CD4-positive, alpha-beta memory T cell (primary cell): ENCODE results near the gene SHD. TPM values are rescaled to one million over a fixed set of nuclear protein-coding genes. Genes with fewer than 3 reads are reported as not detected.

Experiments used
- CTCF ChIA-PET: fragments of 350-600 bp; sonication (Branson Sonifier 250); formaldehyde crosslinking; loops from one replicate; lab custom pipeline; 2021; ENCODE audit warnings: inconsistent platforms; ENCODE audit not compliant: partially characterized antibody; lab: Charles Lee
- POLR2A ChIA-PET: fragments of 350-600 bp; sonication (Branson Sonifier 250); formaldehyde crosslinking; loops from one replicate; lab custom pipeline; 2021; ENCODE audit not compliant: partially characterized antibody; lab: Charles Lee
- DNase-seq, 5 donors: peaks; one replicate each; pipeline versions ENCODE4 v3.0.0 to v3.0.0-alpha.2; 2020 to 2022; ENCODE audit warnings: mixed read lengths in 1 of 5
- H3K27ac ChIP-seq: one replicate; pipeline ENCODE4 v1.7.0; 2013; ENCODE audit warnings: low read depth, low read length
- H3K27me3 ChIP-seq: 2 replicates; pipeline ENCODE4 v1.7.0; 2013; ENCODE audit warnings: mild to moderate bottlenecking, low read length, moderate library complexity; ENCODE audit not compliant: insufficient read depth
- H3K36me3 ChIP-seq: 2 replicates; pipeline ENCODE4 v1.7.0; 2013; ENCODE audit warnings: mild to moderate bottlenecking, low read length, moderate library complexity; ENCODE audit not compliant: insufficient read depth
- H3K4me1 ChIP-seq: 2 replicates; pipeline ENCODE4 v1.7.0; 2013; ENCODE audit warnings: mild to moderate bottlenecking, low read length, moderate library complexity; ENCODE audit not compliant: insufficient read depth
- H3K4me3 ChIP-seq, 2 donors: one replicate each; pipeline ENCODE4 v1.7.0; 2013; ENCODE audit warnings: low read length in 2 of 2, mild to moderate bottlenecking in 1 of 2
- H3K9me3 ChIP-seq, 2 donors: one replicate each; pipeline ENCODE4 v1.7.0; 2013; ENCODE audit warnings: low read length in 2 of 2, control low read depth in 1 of 2; ENCODE audit not compliant: control insufficient read depth in 1 of 2
- H3K27ac Mint-ChIP-seq, 7 donors: one replicate each; pipeline ENCODE4 v1.8.0; 2020 to 2021; ENCODE audit warnings: mixed read lengths in 7 of 7, mild to moderate bottlenecking in 6 of 7, inconsistent platforms in 3 of 7, moderate library complexity in 3 of 7
- H3K27me3 Mint-ChIP-seq, 2 donors: one replicate each; pipeline ENCODE4 v1.8.0; 2020 to 2021; ENCODE audit warnings: mixed read lengths in 2 of 2
- H3K36me3 Mint-ChIP-seq, 2 donors: one replicate each; pipeline ENCODE4 v1.8.0; 2020 to 2021; ENCODE audit warnings: mixed read lengths in 2 of 2, inconsistent platforms in 1 of 2, mild to moderate bottlenecking in 1 of 2
- H3K4me1 Mint-ChIP-seq, 4 donors: one replicate each; pipeline ENCODE4 v1.8.0; 2020 to 2021; ENCODE audit warnings: mixed read lengths in 4 of 4, mild to moderate bottlenecking in 1 of 4
- H3K4me3 Mint-ChIP-seq, 8 donors: one replicate each; pipeline ENCODE4 v1.8.0; 2020 to 2021; ENCODE audit warnings: mixed read lengths in 8 of 8, mild to moderate bottlenecking in 7 of 8, moderate library complexity in 6 of 8, inconsistent platforms in 3 of 8
- H3K9me3 Mint-ChIP-seq, 8 donors: one replicate each; pipeline ENCODE4 v1.8.0; 2020 to 2021; ENCODE audit warnings: mixed read lengths in 8 of 8, mild to moderate bottlenecking in 5 of 8, inconsistent platforms in 3 of 8, moderate library complexity in 1 of 8
- intact Hi-C: fragments of 100-400 bp; cut with micrococcal nuclease; formaldehyde crosslinking; loops from one replicate; pipeline ENCODE4 v1.15.1; 2023
- polyA plus RNA-seq, 2 donors: library from polyadenylated mRNA; unstranded; fragments of 300-500 nt; fragmentation: Illumina TruSeq; gene quantifications; one replicate each; pipeline ENCODE4 v1.2.3, GENCODE V29; 2021
- total RNA-seq, 2 experiments: library from RNA; stranded (reverse); gene quantifications; one replicate each; pipeline ENCODE4 v1.2.3, GENCODE V29; 2021

SHD gene
- total and polyA plus RNA-seq, 4 experiments from 2014 or later = 0.58 TPM; not detected in 3

GRCh38 chr19:4334929-4335570, 56.0 kb downstream of the SHD start:
- intact Hi-C loops = no loop called here
- CTCF ChIA-PET = interaction anchor here (4.5 kb wide), 1 partner anchor 18 kb away, joined by 18 read pairs; no protein-coding TSS in a partner anchor

GRCh38 chr19:4337906-4338440, 58.9 kb downstream of the SHD start:
- H3K4me1 Mint-ChIP-seq = peaks cover 16 to 31% (median 23%) of the 10 kb centered on the region in 4 donors
- Histone ChIP-seq H3K27ac (peak overlapping the region; percentile 42), H3K27me3 (no peaks in the 10 kb centered on the region), H3K4me3 (peak overlapping the region; percentile 52 to 66), H3K4me1 (peaks cover 19% of the 10 kb centered on the region), H3K36me3 (no peaks in the 10 kb centered on the region), H3K9me3 (no peaks in the 10 kb centered on the region)
- CTCF ChIA-PET = interaction anchor here (2.2 to 4.5 kb wide), 2 partner anchors 15 to 71 kb away, joined by 9 to 18 read pairs; no protein-coding TSS in a partner anchor
- POLR2A ChIA-PET = interaction anchor here (0.6 to 1.4 kb wide), 2 partner anchors 26 to 62 kb away, joined by 3 read pairs; partner anchors contain the start of gene SH3GL1
- peaks cover 0 to 4% of the 10 kb centered on the region in 2 donors for H3K36me3 Mint-ChIP-seq
- intact Hi-C loops = no loop called here
- peak overlapping the region; percentile 41 to 95 (median 82) for H3K27ac Mint-ChIP-seq
- DNase-seq = no peak
- peaks cover 0 to 3% (median 0%) of the 10 kb centered on the region in 8 donors for H3K9me3 Mint-ChIP-seq
- no peaks in the 10 kb centered on the region for H3K27me3 Mint-ChIP-seq
- H3K4me3 Mint-ChIP-seq = peak overlapping the region; percentile 82 to 98 (median 86)

More at GRCh38 chr19:4334929-4335570, 56.0 kb downstream of the SHD start:
- POLR2A ChIA-PET = no interaction called here
- H3K36me3 ChIP-seq = no peaks in the 10 kb centered on the region
- no peak for DNase-seq
- no peak overlapping the region for H3K4me3 Mint-ChIP-seq
- no peaks in the 10 kb centered on the region for H3K9me3 ChIP-seq
- peaks cover 0 to 3% (median 0%) of the 10 kb centered on the region in 8 donors for H3K9me3 Mint-ChIP-seq
- H3K27me3 Mint-ChIP-seq = no peaks in the 10 kb centered on the region
- H3K4me3 ChIP-seq = no peak overlapping the region
- no peaks in the 10 kb centered on the region for H3K27me3 ChIP-seq
- no peak overlapping the region for H3K27ac ChIP-seq
- peaks cover 13% of the 10 kb centered on the region for H3K4me1 ChIP-seq
- no peaks in the 10 kb centered on the region for H3K36me3 Mint-ChIP-seq
- H3K27ac Mint-ChIP-seq = peak overlapping the region in 2 of 7 donors; percentile 16 to 49
- H3K4me1 Mint-ChIP-seq = peaks cover 12 to 20% (median 16%) of the 10 kb centered on the region in 4 donors

- Histone ChIP-seq H3K4me3 (peak within 1 kb of the TSS; percentile 52 to 66), H3K4me1 (peaks cover 19% of the 10 kb centered on the region), H3K36me3 (no peaks in the 10 kb centered on the region), H3K27ac (peak within 1 kb of the TSS; percentile 42), H3K9me3 (no peaks in the 10 kb centered on the region), H3K27me3 (no peaks in the 10 kb centered on the region)
- Mint-ChIP-seq H3K27ac (peak within 1 kb of the TSS; percentile 42 to 95 (median 82)), H3K36me3 (peaks cover 0 to 8% of the 10 kb centered on the region in 2 donors), H3K4me3 (peak within 1 kb of the TSS; percentile 82 to 98 (median 86)), H3K4me1 (peaks cover 16 to 34% (median 24%) of the 10 kb centered on the region in 4 donors), H3K27me3 (no peaks in the 10 kb centered on the region), H3K9me3 (peaks cover 0 to 3% (median 0%) of the 10 kb centered on the region in 8 donors)
- ChIA-PET CTCF (interaction anchor here (2.2 to 4.5 kb wide), 2 partner anchors 14 to 72 kb away, joined by 9 to 18 read pairs; no protein-coding TSS in a partner anchor), POLR2A (interaction anchor here (1.4 kb wide), 1 partner anchor 62 kb away, joined by 3 read pairs; the partner anchor contains the start of gene SH3GL1)
- intact Hi-C loops = no loop called here
- no peak for DNase-seq
These were observed 59.6 kb downstream of the SHD start, which contains the start of gene STAP2 for GRCh38 chr19:4338441-4339355. Gene STAP2 (minus strand): TSS chr19:4338827. CDS start chr19:4338753, 74 bp downstream.

Other genes with a start within 250 kb of the SHD start
- gene ZBTB7A, start 212.4 kb upstream of the SHD start, total RNA-seq = 10 to 100 TPM; 57.0 to 57.7 TPM
- 10 to 100 TPM in 1 of 2 donors, 1 to 10 TPM in 1; 9.6 to 48.2 TPM for gene ZBTB7A, start 212.4 kb upstream of the SHD start, polyA plus RNA-seq
- 100 to 1,000 TPM; 125 to 126 TPM for gene MAP2K2, start 155.1 kb upstream of the SHD start, total RNA-seq
- gene MAP2K2, start 155.1 kb upstream of the SHD start, polyA plus RNA-seq = 100 to 1,000 TPM in 1 of 2 donors, 10 to 100 TPM in 1; 44.0 to 101 TPM
- gene CREB3L3, start 125.6 kb upstream of the SHD start, total RNA-seq = not detected
- gene CREB3L3, start 125.6 kb upstream of the SHD start, polyA plus RNA-seq = not detected
- gene SIRT6, start 96.7 kb upstream of the SHD start, total RNA-seq = 10 to 100 TPM; 26.8 to 27.0 TPM
- gene SIRT6, start 96.7 kb upstream of the SHD start, polyA plus RNA-seq = 1 to 10 TPM in 1 of 2 donors, under 1 TPM in 1; 0.19 to 5.0 TPM
- 1 to 10 TPM; 1.9 to 2.9 TPM for gene ANKRD24, start 96.6 kb upstream of the SHD start, total RNA-seq
- gene ANKRD24, start 96.6 kb upstream of the SHD start, polyA plus RNA-seq = under 1 TPM in 1 of 2 donors, not detected in 1; 0.20 TPM
- gene EBI3, start 49.7 kb upstream of the SHD start, total RNA-seq = not detected
- gene EBI3, start 49.7 kb upstream of the SHD start, polyA plus RNA-seq = under 1 TPM in 1 of 2 donors, not detected in 1; 0.26 TPM
- 10 to 100 TPM; 28.1 to 29.4 TPM for gene YJU2, start 32.2 kb upstream of the SHD start, total RNA-seq
- gene YJU2, start 32.2 kb upstream of the SHD start, polyA plus RNA-seq = 10 to 100 TPM; 13.0 to 36.1 TPM
- gene TMIGD2, start 23.1 kb downstream of the SHD start, total RNA-seq = 1 to 10 TPM; 6.9 to 9.3 TPM
- gene TMIGD2, start 23.1 kb downstream of the SHD start, polyA plus RNA-seq = 10 to 100 TPM; 22.9 to 23.7 TPM
- gene FSD1, start 25.3 kb downstream of the SHD start, total RNA-seq = 1 to 10 TPM in 1 of 2 experiments, under 1 TPM in 1; 0.73 to 1.4 TPM
- gene FSD1, start 25.3 kb downstream of the SHD start, polyA plus RNA-seq = 1 to 10 TPM in 1 of 2 donors, under 1 TPM in 1; 0.61 to 2.4 TPM
- gene STAP2, start 59.6 kb downstream of the SHD start, total RNA-seq = 1 to 10 TPM in 1 of 2 experiments, under 1 TPM in 1; 0.86 to 2.4 TPM
- gene STAP2, start 59.6 kb downstream of the SHD start, polyA plus RNA-seq = 1 to 10 TPM; 2.1 to 2.6 TPM
- gene MPND, start 64.3 kb downstream of the SHD start, total RNA-seq = 10 to 100 TPM; 24.7 to 27.0 TPM
- gene MPND, start 64.3 kb downstream of the SHD start, polyA plus RNA-seq = 1 to 10 TPM; 3.5 to 9.2 TPM
- gene SH3GL1, start 121.3 kb downstream of the SHD start, total RNA-seq = 10 to 100 TPM; 40.1 to 45.6 TPM
- 10 to 100 TPM; 19.7 to 28.2 TPM for gene SH3GL1, start 121.3 kb downstream of the SHD start, polyA plus RNA-seq
- gene CHAF1A, start 123.4 kb downstream of the SHD start, total RNA-seq = 10 to 100 TPM; 13.9 to 18.1 TPM
- 1 to 10 TPM; 2.8 to 4.5 TPM for gene CHAF1A, start 123.4 kb downstream of the SHD start, polyA plus RNA-seq
- gene UBXN6, start 178.5 kb downstream of the SHD start, total RNA-seq = 10 to 100 TPM; 61.3 to 63.5 TPM
- 1 to 10 TPM; 4.1 to 6.2 TPM for gene UBXN6, start 178.5 kb downstream of the SHD start, polyA plus RNA-seq
- gene HDGFL2, start 193.0 kb downstream of the SHD start, total RNA-seq = 10 to 100 TPM; 36.5 to 39.7 TPM
- 10 to 100 TPM in 1 of 2 donors, 1 to 10 TPM in 1; 3.5 to 26.1 TPM for gene HDGFL2, start 193.0 kb downstream of the SHD start, polyA plus RNA-seq
- gene PLIN4, start 239.2 kb downstream of the SHD start, total RNA-seq = under 1 TPM; 0.17 to 0.22 TPM
- gene PLIN4, start 239.2 kb downstream of the SHD start, polyA plus RNA-seq = under 1 TPM in 1 of 2 donors, not detected in 1; 0.14 TPM